Activated gamma-delta T cell treated with anti-CD3 and anti-CD28 coated beads, Interleukin-2, amount 50 U/mL, for 16 hours (primary cell): ENCODE data around the gene CD9.

ENCODE experiments used
- DNase-seq: peaks from one replicate; pipeline ENCODE4 v3.0.0-alpha.2; 2020; ENCODE audit warnings: low read depth

CD9 gene

DNA sequence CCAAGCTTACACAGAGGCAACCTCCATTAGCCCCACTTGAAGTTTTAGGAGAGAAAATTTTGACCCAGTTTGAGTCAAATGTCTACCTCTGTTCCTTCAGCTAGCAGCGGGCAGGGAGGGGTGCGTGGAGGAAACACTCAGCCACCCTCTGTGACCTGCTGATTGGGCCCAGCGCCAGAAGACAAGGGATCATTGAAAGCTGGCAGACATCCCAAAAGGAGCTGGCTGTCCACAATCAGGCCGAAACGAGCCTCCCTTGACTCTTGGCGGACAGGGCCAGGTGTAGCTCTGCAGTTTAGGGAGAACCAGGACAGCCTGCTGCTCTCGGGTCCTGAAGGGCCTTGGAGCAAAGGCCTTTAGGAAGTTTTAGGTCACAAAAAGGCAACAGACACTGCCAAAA lies 41.3 kb downstream of the CD9 start:
- no peak for DNase-seq

DNA sequence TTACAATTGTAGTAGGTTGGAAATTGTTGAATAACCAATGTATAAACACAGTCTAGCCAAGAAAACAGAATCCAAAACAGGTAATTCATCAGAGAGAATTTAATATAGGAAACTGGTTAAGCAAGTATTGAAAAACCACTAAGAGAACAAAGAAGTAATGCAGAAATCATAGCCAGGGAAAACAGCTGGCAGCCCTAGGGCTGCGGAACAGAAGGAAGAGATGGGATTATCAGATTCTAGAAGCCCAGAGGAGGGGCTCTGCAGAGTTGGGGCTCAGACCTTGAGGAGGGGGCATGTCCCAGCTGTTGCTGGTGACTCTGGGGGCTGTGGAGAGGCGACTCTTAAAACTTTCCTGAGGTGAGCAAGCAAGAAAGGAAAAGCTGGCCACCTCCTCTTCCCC lies 49.4 kb downstream of the CD9 start:
- no peak for DNase-seq

DNA sequence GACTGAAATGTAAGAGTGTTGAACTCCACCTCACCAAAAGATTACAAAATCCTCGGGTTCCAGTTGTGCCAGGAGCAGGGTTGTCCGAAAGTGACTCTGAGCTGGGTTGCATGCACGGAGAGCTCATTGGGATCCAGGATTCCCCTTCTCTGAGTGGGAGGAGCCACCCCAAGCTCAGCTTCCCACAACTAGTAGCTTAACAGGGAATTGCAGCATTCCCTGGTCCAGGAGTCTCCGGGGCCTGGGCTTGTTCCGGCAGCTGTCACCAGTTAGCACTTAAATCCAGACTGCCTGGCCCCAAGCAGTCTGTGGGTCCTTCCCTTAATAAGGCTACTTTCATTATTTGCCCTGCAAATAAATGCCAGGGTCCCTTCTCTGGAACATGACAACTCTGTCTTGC lies 50.1 kb downstream of the CD9 start:
- no peak for DNase-seq

DNA sequence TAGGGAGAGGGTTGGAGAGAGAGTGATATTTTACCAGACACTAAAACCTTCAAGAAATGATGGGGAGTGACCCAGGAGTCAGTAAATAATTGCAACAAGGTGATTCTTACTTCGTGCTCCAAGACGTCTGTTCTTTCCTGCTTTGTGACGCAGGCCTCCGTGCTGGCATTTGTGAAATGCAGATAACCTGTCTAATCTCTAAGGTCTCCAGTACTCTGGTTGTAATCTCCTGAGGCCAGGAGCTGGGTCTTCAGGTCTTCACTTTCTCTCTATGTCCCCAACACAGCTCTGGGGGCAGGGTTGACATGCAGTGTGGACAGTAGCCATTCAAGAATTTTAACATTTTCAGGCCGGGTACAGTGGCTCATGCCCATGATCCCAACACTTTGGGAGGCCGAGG lies 53.1 kb downstream of the CD9 start:
- no peak for DNase-seq

DNA sequence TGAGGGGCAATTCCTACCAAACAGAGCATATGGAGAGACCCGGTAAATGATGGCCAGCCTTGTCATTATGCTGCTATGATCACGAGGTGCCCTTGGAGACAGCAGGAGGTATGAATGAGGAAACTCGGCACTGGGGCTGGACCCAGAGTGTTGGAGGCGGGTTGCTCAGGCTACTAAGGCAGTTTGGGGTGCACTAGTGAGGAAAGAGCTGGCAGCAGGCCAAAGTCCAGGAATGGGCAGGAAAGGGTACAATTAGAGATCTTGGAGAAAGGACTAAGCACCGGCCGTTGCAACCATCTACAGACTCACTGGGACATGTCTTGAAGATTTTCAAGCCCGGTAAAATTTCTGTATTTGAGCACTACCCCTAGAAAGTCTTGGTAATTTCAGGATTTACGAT lies 54.3 kb downstream of the CD9 start:
- no peak for DNase-seq

DNA sequence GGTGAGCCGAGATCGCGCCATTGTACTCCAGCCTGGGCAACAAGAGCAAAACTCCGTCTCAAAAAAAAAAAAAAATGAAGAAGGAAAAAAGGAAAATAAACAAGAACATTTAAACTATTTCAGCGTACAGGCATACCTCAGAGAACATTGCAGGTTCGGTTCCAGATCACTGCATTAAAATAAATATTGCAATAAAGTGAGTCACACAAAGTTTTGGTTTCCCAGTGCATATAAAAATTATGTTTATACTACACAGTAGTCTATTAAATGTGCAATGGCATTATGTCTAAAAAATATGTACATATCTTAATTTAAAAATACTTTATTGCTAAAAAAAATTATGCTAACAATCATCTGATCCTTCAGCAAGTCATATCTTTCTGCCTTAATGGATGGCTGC lies 56.8 kb downstream of the CD9 start:
- DNase-seq = no peak

DNA sequence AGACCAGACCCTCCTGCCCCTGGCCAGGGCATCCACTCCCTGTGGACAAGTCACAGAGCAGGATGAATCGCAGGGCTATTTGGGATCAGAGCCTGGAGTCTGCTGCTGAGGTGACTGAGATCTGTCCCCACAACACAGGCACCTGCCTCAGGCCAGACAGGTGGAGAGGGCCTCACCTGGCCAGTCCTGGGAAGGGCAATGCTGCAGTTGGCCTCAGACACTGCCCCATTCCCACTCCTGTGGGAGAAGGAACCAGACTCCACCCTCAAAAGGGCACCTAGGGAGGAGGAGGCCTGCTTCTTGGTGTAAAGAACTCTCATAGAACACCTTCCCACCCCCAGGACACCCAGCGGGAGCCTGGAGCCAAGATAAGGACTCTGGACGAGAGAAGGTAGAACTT lies 62.0 kb downstream of the CD9 start:
- DNase-seq = no peak

DNA sequence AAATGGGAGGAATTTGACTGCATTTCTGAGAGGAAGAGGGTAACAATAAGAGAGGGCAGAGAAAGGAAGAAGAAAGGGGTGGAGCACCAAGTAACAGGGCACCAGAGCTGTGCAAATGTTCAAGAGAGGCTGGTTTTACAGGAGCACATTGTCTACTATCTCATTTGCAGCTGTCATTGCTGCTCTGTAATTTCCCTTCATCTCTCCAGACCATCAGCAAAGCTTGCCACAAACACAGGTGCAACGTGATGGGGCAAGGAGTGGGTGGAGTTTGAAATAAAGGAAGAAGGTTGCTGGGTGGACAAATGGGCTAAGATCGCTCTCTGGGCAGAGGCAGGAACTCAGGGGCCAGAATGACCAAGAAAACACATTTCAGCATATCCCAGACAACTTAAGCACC lies 62.4 kb downstream of the CD9 start:
- no peak for DNase-seq

DNA sequence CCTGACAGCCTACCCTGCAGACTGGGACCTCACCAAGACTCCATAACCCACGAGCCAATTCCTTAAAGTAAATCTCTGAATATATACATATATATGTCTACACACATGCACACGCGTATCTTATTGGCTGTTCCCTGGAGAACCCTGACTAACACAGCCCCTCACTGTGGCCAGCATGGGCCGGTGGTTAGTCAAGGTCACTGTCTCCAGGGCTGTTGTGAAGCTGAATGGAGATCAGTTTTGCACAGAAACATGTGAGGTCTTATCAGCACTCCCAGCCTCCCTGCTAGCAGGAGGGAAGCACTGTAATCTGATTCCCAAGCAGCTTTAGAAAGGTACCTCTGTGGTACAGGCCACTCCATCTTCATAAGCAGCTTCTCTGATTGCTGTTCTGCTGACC lies 63.7 kb downstream of the CD9 start:
- DNase-seq = no peak

DNA sequence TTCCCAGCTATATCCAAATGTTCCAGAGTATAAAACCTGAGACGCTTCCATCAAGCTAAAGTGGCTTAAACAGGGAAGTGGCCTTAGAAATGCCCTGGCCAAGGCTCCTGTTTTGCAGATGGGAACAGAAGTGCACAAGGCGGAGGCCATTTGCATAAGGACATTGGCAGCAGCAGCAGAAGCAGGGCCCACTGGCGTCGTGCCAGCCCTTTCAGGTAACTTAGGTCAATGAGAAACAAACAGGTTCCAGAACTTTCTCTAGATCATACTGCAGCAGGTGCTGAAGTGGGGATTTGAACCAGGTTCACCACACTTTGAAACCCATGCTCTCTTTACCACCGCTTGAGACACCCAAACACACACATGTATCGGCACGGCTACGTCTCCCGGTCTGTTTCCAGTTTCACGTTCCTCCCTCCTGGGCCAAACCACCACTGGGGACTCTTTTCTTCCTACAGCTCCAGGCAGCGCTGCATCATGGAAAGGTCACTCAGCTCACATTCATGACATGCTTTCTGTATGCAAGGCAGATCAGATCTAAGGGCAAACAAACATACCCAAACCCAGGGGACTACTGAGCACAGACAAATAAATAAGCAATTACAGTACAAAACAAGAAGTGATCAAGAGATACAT lies 64.3 kb downstream of the CD9 start:
- no peak for DNase-seq

DNA sequence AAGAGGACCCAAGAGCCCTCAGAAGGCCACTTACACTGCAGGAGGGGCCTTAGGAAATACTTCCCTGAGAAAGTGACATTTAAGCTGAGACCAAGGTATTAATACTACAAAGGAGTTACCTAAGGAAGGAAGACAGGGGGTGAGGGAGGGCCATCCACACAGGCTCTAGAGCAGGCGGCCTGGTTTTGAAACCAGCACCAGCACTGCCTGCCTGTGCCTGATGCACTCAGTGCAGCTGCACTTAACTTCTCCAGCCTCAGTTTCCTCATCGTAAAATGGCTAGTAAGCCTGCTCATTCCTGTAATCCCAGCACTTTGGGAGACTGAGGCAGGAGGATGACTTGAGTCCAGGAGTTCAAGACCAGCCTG lies 64.8 kb downstream of the CD9 start:
- DNase-seq = no peak

DNA sequence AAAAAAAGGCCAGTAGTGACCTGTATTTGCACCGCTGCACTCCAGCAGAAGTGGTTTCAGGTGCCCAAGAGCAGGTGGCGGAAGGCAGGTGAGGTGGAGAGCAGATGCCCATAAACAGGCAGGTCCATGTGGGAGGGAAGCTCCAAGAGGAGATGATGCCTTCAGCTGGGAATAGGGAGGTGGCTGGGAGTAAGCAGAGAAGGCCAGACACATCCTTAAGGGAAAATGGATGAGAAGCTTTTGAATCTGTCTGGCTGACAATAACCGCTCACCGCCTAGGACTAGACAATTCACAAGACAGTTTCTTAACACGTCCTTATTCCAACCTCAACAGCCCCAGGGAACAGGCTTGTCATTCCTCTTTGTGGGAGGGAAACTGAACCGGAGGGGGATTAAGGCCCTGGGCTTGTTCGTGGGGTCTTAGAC lies 66.4 kb downstream of the CD9 start:
- no peak for DNase-seq

DNA sequence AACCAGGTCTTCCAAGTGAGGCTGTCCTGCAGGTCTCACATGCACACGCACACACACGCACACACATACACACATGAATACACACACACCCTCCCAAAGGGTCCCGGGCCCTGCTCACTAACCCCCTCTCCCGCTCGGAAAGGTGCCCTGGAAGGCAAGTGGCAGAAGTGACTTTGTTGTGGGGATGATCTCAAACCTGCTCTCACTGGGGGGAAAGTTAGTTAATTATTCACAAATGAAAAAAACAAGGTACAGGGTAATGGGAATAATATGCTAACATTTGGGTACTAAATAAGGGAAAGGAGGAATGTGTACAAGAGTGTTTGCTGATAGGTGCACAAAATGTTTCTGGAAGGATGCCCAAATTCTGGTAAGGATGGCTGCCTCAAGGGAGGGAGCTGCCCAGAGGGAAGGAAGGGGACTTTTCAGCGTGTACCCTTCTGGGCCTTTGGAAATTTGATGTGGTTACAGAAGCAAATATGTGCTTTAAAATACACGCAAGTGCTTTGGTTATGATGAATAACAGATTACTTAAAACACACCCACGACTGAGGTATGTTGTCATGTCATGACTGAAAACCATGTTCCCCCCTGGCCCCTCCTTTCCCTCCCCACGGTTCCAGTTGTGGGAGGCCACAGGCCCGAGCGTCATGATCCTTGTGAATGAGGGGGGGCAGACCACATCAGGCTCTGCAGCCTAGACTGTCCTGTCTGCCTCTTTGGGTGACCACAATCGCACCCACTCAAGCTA lies 66.9 kb downstream of the CD9 start:
- peak; percentile 20 for DNase-seq

DNA sequence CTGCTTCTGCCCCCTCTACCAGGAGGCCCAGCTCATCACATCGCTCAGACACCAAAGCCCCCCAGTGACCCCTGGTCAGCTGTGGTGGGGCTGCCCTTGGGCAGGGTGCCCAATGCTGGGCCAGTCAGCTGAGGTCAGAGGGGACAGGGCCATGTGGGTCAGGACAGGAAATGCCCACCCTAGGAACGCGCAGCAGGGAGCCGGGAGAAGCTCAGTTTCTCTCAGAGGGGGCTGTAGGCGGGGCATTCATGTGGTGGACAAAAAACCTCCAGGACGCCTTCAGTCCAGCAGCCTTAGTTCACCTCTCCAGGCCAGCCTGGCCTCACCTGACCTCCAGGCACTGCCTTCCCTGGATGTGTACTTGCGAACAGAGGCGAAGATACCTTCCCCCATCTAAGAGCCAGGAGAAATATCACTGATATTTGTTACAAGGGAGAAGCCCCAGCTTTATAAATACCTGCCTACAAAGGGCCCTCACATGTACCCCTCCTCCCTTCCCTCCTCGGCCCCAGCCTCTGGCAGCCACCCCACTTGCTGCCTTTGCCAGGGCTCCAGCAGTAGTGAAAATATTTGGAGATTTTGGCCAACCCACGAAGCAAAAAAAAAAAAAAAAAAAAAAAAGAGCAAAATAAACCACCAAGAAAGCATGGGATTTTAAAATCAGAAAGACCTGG lies 68.4 kb downstream of the CD9 start:
- DNase-seq = no peak

DNA sequence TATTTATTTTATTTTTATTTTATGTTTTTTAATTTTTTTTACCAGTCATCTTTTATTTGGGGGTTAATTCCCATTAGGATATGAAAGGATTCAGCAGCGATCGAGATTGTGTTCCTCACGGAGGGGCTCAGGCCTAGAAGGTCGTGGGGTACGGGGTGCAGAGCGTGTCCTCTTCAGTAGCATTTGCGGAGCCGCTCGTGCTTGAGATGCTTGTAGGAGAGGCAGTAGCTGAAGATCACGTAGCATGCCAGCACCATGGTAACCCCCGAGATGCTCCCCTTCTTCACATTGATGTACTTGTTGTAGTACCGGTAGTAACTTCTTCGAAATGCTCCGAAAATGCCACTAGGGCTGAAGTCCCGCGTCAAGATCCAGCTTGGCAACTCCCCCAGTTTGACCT lies 69.8 kb downstream of the CD9 start:
- no peak for DNase-seq

DNA sequence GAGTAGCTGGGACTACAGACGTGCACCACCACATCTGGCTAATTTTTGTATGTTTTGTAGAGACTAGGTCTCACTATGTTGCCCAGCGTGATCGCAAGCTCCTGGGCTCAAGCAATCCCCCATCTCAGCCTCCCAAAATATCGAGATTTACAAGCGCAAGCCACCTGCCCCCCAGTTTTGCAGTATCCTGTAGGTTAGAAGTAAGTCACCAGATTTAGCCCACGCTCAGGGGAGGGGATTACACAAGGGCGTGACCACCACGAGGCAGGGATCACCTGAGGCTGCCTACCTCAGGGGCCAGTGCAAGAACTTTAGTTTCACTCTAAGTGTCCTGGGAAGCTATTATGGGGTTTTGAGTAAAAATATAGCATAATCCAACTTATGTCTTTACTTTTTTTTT lies 71.1 kb downstream of the CD9 start:
- no peak for DNase-seq

DNA sequence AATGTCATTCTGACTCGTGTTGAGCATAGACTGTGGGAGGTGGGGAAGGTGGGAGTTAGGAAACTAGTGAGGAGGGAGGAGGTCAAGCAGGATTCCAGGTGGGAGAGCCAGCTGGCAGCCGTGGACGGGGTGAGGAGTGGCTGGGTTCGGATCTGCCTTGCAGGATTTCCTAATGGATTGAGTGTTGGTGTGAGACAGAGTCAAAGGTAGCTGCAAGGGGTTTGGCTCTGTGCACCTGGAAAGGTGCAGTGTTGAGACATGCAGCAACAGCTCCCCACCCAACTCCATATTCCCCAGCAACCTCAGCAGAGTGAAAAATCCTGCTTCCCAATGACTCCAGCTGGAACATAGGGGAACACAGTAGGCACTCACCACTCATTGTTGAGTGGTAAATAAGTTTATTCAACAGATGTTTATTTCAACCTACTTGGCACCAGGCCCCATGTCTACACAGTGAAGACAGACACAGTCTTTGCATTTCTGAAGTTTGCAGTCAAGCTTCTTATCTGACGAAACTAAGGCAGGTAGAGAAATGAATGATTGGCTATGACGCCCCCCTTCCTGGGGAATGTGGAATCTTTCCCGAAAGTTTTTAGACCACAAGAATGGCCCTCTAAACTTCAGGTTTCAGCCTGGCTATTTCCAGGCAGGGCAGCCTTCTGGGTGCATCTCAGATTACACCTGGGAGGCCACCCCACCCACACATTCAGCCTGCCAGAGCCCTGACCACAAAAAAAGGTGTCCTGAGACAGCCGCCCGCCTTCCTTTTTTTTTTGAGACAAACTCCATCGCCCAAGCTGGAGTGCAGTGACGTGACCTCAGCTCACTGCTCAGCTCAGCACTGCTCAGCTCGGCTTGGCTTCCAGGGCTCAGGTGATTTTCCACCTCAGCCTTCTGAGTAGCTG lies 72.4 kb downstream of the CD9 start:
- no peak for DNase-seq

DNA sequence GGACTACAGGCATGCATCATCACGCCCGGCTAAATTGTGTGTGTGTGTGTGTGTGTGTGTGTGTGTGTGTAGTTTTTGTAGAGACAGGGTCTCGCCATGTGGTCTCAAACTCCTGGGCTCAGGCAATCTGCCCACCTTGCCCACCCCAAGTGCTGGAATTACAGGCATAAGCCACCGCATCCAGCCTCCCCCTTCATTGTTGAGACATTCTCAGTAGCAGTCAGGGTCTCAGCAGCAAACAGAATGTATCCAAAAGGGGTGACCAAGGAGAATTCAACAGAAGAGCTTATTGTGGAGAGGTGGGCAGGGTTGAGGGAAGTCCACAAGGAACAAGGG lies 73.0 kb downstream of the CD9 start:
- no peak for DNase-seq

DNA sequence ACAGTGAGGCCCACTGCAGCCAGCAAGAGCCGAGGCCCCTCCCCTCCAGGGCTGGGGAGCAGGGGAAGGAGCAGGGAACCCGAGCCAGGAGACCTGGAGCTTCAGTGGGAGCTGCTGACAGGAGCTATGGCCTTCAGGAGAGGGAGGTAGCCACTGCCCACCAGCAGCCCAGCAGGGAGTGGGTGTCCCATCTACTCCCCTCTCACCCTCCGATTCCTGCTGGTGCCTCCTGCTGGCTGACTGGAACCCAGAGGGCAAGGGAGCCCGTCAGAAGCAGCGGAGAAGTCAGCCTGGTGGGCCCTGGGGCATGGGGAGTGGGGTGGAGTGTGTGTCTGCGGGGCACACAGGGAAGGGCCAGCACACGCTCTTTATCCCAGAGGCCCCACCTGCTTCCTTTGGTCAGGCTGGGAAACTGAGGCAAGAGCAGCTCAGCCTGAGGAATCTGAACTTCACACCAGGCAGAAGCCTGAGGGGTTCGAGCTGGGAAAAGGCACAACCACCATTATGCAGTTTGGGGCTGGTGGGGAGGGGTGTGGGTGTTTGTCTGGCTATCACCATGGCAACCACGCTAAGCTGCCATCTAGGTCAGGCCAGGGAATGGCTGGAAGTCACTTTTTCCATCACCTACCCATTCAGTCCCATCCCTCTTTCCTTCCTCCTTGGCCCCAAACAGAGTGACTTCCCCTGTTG lies 73.5 kb downstream of the CD9 start:
- DNase-seq = no peak

DNA sequence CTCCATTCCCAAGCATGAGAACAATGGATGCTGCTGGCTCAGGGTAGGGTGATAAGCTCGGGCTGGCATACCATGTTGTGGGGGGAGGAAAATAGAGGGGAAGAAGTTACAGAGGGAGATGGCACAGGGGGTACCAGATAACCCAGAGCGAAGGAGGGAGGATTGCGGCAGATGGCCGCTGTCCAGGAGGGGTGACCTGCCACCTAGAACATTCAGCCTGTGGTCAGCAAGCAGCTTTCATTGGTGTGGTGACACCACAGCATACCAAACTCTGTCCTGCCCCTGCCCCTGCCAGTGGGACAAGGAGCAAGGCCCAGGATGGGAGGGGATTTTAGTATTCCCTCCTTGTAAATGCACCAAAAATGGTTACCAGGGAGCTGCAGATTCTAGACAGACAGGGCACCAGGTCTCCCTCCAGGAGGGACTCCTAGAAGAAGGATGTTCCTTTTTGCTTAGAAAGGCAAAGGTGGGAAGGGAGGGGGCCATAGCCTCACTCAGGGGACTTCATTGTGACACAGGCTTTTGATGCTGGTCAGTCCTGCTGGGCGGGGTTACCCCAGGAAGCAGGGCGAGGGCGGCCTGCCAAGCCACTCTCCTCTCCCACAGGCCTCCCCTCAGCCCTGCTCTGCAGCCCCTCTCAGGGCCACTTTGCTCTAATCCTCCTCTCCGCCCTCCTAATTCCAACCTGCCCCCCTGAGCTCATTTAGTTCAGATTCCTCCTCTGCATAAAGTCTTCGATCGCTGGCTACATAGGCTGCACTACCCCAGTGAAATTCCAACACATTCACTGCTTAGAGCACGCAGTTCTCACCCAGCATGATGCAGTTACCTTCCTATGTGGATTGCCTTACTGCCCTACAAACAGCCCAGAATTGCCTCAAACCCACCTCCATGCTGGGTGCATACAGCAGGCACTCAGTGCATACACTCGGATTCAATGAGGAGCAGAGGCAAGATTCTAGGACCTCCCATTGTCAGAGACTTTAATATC lies 74.3 kb downstream of the CD9 start:
- no peak for DNase-seq
